Neuronal stem cell (in vitro differentiated cells): ENCODE data around the gene NDUFA7.

ENCODE experiments used
- DNase-seq: peaks from one replicate; pipeline ENCODE4 v3.0.0-alpha.2; 2013; ENCODE audit warnings: low spot score
- H2AFZ ChIP-seq: one replicate; pipeline ENCODE4 v1.6.1; 2013; ENCODE audit warnings: mild to moderate bottlenecking, low read length, inconsistent platforms
- H2AK5ac ChIP-seq: 2 replicates; pipeline ENCODE4 v1.6.1; 2013; ENCODE audit warnings: low read depth, mild to moderate bottlenecking, inconsistent platforms, low read length, moderate library complexity, mixed read lengths
- H2BK120ac ChIP-seq: 2 replicates; pipeline ENCODE4 v1.6.1; 2013; ENCODE audit warnings: low read depth, mild to moderate bottlenecking, inconsistent platforms, low read length, moderate library complexity, mixed read lengths
- H2BK12ac ChIP-seq: one replicate; pipeline ENCODE4 v1.6.1; 2013; ENCODE audit warnings: low read length, inconsistent platforms
- H2BK15ac ChIP-seq: 2 replicates; pipeline ENCODE4 v1.6.1; 2013; ENCODE audit warnings: mild to moderate bottlenecking, low read length, inconsistent platforms, mixed read lengths
- H2BK5ac ChIP-seq: one replicate; pipeline ENCODE4 v1.6.1; 2013; ENCODE audit warnings: inconsistent platforms, mild to moderate bottlenecking, low read length, moderate library complexity
- H3K14ac ChIP-seq: one replicate; pipeline ENCODE4 v1.6.1; 2013; ENCODE audit warnings: low read length, inconsistent platforms
- H3K18ac ChIP-seq: 2 replicates; pipeline ENCODE4 v1.6.1; 2013; ENCODE audit warnings: low read length, inconsistent platforms
- H3K23ac ChIP-seq: 2 replicates; pipeline ENCODE4 v1.6.1; 2013; ENCODE audit warnings: low read depth, mild to moderate bottlenecking, mixed read lengths, low read length, inconsistent platforms; ENCODE audit not compliant: poor library complexity
- H3K27ac ChIP-seq: replicated peaks from 3 replicates; pipeline ENCODE4 v1.5.1; 2013; ENCODE audit warnings: low read length, inconsistent platforms
- H3K27me3 ChIP-seq, 3 experiments: 2 replicates each; pipeline ENCODE4 v1.6.1; 2013; ENCODE audit warnings: low read length in 3 of 3, mild to moderate bottlenecking in 2 of 3, inconsistent platforms in 1 of 3, low read depth in 1 of 3, mixed read lengths in 1 of 3, moderate library complexity in 1 of 3; ENCODE audit not compliant: control insufficient read depth in 3 of 3, insufficient read depth in 3 of 3
- H3K36me3 ChIP-seq, 2 donors: replicated peaks in 1 of 2; 2 replicates each; pipeline ENCODE4 v1.6.1; 2013; ENCODE audit warnings: low read length in 2 of 2; ENCODE audit not compliant: control insufficient read depth in 2 of 2, insufficient read depth in 2 of 2
- H3K4ac ChIP-seq: 2 replicates; pipeline ENCODE4 v1.6.1; 2013; ENCODE audit warnings: inconsistent platforms, mild to moderate bottlenecking, low read length, moderate library complexity
- H3K4me1 ChIP-seq, 2 donors: 1 replicate in 1 of 2; 2 replicates in 1 of 2; pipeline ENCODE4 v1.6.1; 2013; ENCODE audit warnings: low read length in 2 of 2, low read depth in 1 of 2; ENCODE audit not compliant: control insufficient read depth in 2 of 2, insufficient read depth in 1 of 2
- H3K4me2 ChIP-seq: one replicate; pipeline ENCODE4 v1.6.1; 2013; ENCODE audit warnings: mild to moderate bottlenecking, low read length, inconsistent platforms; ENCODE audit not compliant: insufficient read depth, poor library complexity, severe bottlenecking
- H3K4me3 ChIP-seq, 2 donors: 2 replicates each; pipeline ENCODE4 v1.5.1; 2013; ENCODE audit warnings: low read length in 2 of 2, mild to moderate bottlenecking in 2 of 2, inconsistent platforms in 1 of 2, moderate library complexity in 1 of 2
- H3K79me1 ChIP-seq: one replicate; pipeline ENCODE4 v1.6.1; 2013; ENCODE audit warnings: low read depth, mild to moderate bottlenecking, inconsistent platforms, low read length, moderate library complexity
- H3K9ac ChIP-seq: one replicate; pipeline ENCODE4 v1.6.1; 2013; ENCODE audit warnings: mild to moderate bottlenecking, low read depth, low read length, inconsistent platforms; ENCODE audit not compliant: poor library complexity
- H3K9me3 ChIP-seq, 2 donors: replicated peaks in 1 of 2; 2 replicates each; pipeline versions ENCODE3 to v1.6.1; 2013; ENCODE audit warnings: low read length in 2 of 2, mild to moderate bottlenecking in 2 of 2, inconsistent platforms in 1 of 2, low read depth in 1 of 2, mixed read lengths in 1 of 2, moderate library complexity in 1 of 2; ENCODE audit not compliant: control insufficient read depth in 2 of 2, insufficient read depth in 1 of 2
- H4K8ac ChIP-seq: one replicate; pipeline ENCODE4 v1.6.1; 2013; ENCODE audit warnings: low read depth, mild to moderate bottlenecking, inconsistent platforms, low read length, moderate library complexity
- H4K91ac ChIP-seq: one replicate; pipeline ENCODE4 v1.6.1; 2013; ENCODE audit warnings: low read length, low read depth, mild to moderate bottlenecking, inconsistent platforms; ENCODE audit not compliant: poor library complexity
- WGBS, 2 donors: extraction: QIAGEN DNeasy Blood & Tissue Kit; methylation state at CpG; one replicate each; pipeline ENCODE4 v1.1.7; 2013; ENCODE audit warnings: missing lambda C conversion rate in 2 of 2, mixed read lengths in 1 of 2; ENCODE audit not compliant: insufficient read length in 2 of 2, insufficient replicate concordance in 1 of 2; ENCODE audit errors: extremely low coverage in 2 of 2; 5-methylcytosine and 5-hydroxymethylcytosine counted together

NDUFA7 gene

GRCh38 chr19:8262431-8262830, 58.7 kb downstream of the NDUFA7 start:
- Histone ChIP-seq H3K14ac (no peak overlapping the region), H3K79me1 (no peaks in the 10 kb centered on the region), H3K9ac (peak overlapping the region; percentile 12), H3K4ac (no peak overlapping the region), H2BK120ac (no peak overlapping the region), H2BK12ac (no peak overlapping the region), H2AK5ac (no peak overlapping the region), H3K36me3 (peaks cover 7 to 29% of the 10 kb centered on the region in 2 donors), H2BK5ac (no peak overlapping the region), H3K4me2 (no peak overlapping the region), H4K91ac (no peak overlapping the region), H3K9me3 (no peaks in the 10 kb centered on the region), H2BK15ac (no peak overlapping the region), H3K23ac (no peak overlapping the region), H3K18ac (no peak overlapping the region), H3K27me3 (peaks cover 0 to 3% (median 0%) of the 10 kb centered on the region in 3 experiments), H4K8ac (no peak overlapping the region), H3K4me1 (peaks cover 0 to 6% of the 10 kb centered on the region in 2 donors), H3K4me3 (no peak overlapping the region), H2AFZ (no peak overlapping the region), H3K27ac (no peak overlapping the region)
- no CpG with 5 or more reads among the region's 6 CpGs for WGBS, 2 donors
- no peak for DNase-seq

DNA sequence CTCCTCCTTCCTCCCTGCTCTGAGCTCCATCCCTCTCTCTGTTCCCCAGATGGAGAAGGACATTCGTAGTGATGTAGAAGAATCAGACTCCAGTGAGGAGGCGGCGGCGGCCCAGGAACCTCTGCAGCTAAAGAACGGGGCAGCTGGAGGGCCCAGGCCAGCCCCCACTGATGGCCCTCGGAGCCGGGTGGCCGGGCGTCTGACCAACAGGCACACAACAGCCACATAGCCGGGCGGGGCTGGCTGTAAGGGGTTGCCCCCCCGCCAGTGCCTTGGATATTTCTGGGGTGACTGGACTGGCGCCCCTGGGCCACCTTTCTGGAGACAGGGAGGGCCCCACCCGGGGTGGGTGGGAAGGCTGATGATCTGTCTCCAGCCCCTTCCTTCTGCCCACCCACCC, 59.3 kb downstream of the NDUFA7 start:
- Histone ChIP-seq H4K91ac (no peak overlapping the region), H3K27ac (no peak overlapping the region), H3K36me3 (peaks cover 9 to 34% of the 10 kb centered on the region in 2 donors), H3K9me3 (no peaks in the 10 kb centered on the region), H2BK15ac (no peak overlapping the region), H3K27me3 (peaks cover 0 to 3% (median 0%) of the 10 kb centered on the region in 3 experiments), H2AK5ac (no peak overlapping the region), H2BK12ac (no peak overlapping the region), H2BK120ac (no peak overlapping the region), H3K23ac (peak overlapping the region; percentile 29), H3K18ac (no peak overlapping the region), H2AFZ (no peak overlapping the region), H3K9ac (no peak overlapping the region), H3K4ac (no peak overlapping the region), H3K4me3 (no peak overlapping the region), H2BK5ac (no peak overlapping the region), H4K8ac (no peak overlapping the region), H3K4me1 (peaks cover 0 to 6% of the 10 kb centered on the region in 2 donors), H3K14ac (no peak overlapping the region), H3K79me1 (no peaks in the 10 kb centered on the region), H3K4me2 (no peak overlapping the region)
- DNase-seq, result no peak
- WGBS, 2 donors, result no CpG with 5 or more reads among the region's 14 CpGs

- peaks cover 0 to 6% of the 10 kb centered on the region in 2 donors for H3K4me1 ChIP-seq
- no peak overlapping the region for H2BK5ac ChIP-seq
- no peak overlapping the region for H3K4me2 ChIP-seq
- H3K27me3 ChIP-seq, result peaks cover 0 to 3% (median 0%) of the 10 kb centered on the region in 3 experiments
- H2AK5ac ChIP-seq, result no peak overlapping the region
- no peak overlapping the region for H3K4me3 ChIP-seq
- no peak overlapping the region for H2BK15ac ChIP-seq
- no peak overlapping the region for H3K9ac ChIP-seq
- H4K91ac ChIP-seq, result no peak overlapping the region
- H3K18ac ChIP-seq, result no peak overlapping the region
- no peak overlapping the region for H2BK120ac ChIP-seq
- no peak overlapping the region for H3K4ac ChIP-seq
- H2BK12ac ChIP-seq, result no peak overlapping the region
- peaks cover 2% of the 10 kb centered on the region for H3K79me1 ChIP-seq
- whole genome bisulfite sequencing, 2 donors, result no CpG with 5 or more reads among the region's 9 CpGs
- no peak overlapping the region for H4K8ac ChIP-seq
- H3K36me3 ChIP-seq, result peaks cover 14 to 40% of the 10 kb centered on the region in 2 donors
- no peak overlapping the region for H2AFZ ChIP-seq
- H3K27ac ChIP-seq, result no peak overlapping the region
- H3K23ac ChIP-seq, result no peak overlapping the region
- H3K9me3 ChIP-seq, result no peaks in the 10 kb centered on the region
- DNase-seq, result no peak
- H3K14ac ChIP-seq, result no peak overlapping the region
These were observed 59.8 kb downstream of the NDUFA7 start for GRCh38 chr19:8261347-8261746.
